HG03159 (cell line): ENCODE data around the gene KLRC4.
"Not testable (repeated sequence)": the region's sequence is repeated elsewhere in the genome, so short reads cannot be mapped to it uniquely, and the experiment has no call there.

ENCODE experiments used
- ATAC-seq: cut with Tn5 transposase; IDR thresholded peaks from one replicate; pipeline ENCODE4 v1.9.1; 2021; ENCODE audit warnings: mild to moderate bottlenecking, moderate library complexity; ENCODE audit not compliant: unreplicated experiment

Gene KLRC4

GRCh38 chr12:10398168-10398567 lies 11.4 kb downstream of the KLRC4 start:
- no peak for ATAC-seq

GRCh38 chr12:10397296-10397695 lies 12.3 kb downstream of the KLRC4 start:
- ATAC-seq = no peak

GRCh38 chr12:10396176-10396575 lies 13.4 kb downstream of the KLRC4 start:
- ATAC-seq = not testable (repeated sequence)

- ATAC-seq = peak; percentile 89
Observed at GRCh38 chr12:10395390-10395998, 14.1 kb downstream of the KLRC4 start.

- ATAC-seq = not testable (repeated sequence)
Observed at GRCh38 chr12:10394531-10395152, 14.9 kb downstream of the KLRC4 start.

- ATAC-seq = no peak
Observed at GRCh38 chr12:10393291-10393690, 16.3 kb downstream of the KLRC4 start.

GRCh38 chr12:10392394-10392930 lies 17.1 kb downstream of the KLRC4 start:
- peak; percentile 70 for ATAC-seq

GRCh38 chr12:10390991-10391390 lies 18.6 kb downstream of the KLRC4 start:
- not testable (repeated sequence) for ATAC-seq

- ATAC-seq = no peak
Observed at GRCh38 chr12:10389904-10390303, 19.7 kb downstream of the KLRC4 start, which contains the start of gene KLRK1. Gene KLRK1 (minus strand): TSS chr12:10390041. CDS start chr12:10388810, 1,231 bp downstream.

- ATAC-seq = no peak
Observed at GRCh38 chr12:10388624-10389413, 20.7 kb downstream of the KLRC4 start.

- not testable (repeated sequence) for ATAC-seq
Observed at GRCh38 chr12:10387498-10387897, 22.1 kb downstream of the KLRC4 start.

GRCh38 chr12:10386857-10387256 lies 22.7 kb downstream of the KLRC4 start:
- ATAC-seq = no peak

GRCh38 chr12:10385166-10385613 lies 24.4 kb downstream of the KLRC4 start:
- ATAC-seq = no peak

- no peak for ATAC-seq
Observed at GRCh38 chr12:10384191-10384590, 25.4 kb downstream of the KLRC4 start.

- no peak for ATAC-seq
Observed at GRCh38 chr12:10381928-10382628, 27.5 kb downstream of the KLRC4 start.

GRCh38 chr12:10378737-10379136 lies 30.8 kb downstream of the KLRC4 start:
- not testable (repeated sequence) for ATAC-seq

GRCh38 chr12:10374624-10375018 lies 34.9 kb downstream of the KLRC4 start:
- no peak for ATAC-seq

- ATAC-seq = no peak
Observed at GRCh38 chr12:10372559-10372958, 37.0 kb downstream of the KLRC4 start.

- not testable (repeated sequence) for ATAC-seq
Observed at GRCh38 chr12:10371893-10372535, 37.5 kb downstream of the KLRC4 start.
